ENCODE results near the gene SNX1. TPM values are rescaled to one million over a fixed set of nuclear protein-coding genes. Genes with fewer than 3 reads are reported as not detected.

Gene SNX1
- total and polyA plus RNA-seq, 2 of the 8 experiments (the other 6 are each of a cell fraction or from before 2014, with no cell fraction given), result 27.9 to 59.8 TPM

DNA sequence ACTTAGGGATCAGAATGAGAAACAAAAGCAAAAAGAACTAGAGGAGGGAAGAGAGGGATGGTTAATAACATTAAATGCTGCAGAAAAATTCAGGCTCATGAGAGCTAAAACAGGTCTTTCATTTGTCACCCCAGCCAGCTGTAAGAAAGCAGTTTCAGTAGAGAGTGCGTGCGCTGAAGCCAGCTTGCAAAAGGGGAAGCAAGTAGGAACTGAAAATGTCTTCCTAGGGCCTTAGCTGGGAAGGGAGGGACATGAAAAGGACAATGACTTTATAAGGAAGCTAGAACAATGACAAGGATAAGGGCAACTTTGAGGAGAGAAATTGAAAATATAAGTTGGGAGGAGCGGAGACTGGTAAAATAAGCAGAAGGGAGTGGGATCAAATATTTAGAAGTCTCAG, 5.3 kb upstream of the SNX1 start (continued):
- TF ChIP-seq, protein P1, sequence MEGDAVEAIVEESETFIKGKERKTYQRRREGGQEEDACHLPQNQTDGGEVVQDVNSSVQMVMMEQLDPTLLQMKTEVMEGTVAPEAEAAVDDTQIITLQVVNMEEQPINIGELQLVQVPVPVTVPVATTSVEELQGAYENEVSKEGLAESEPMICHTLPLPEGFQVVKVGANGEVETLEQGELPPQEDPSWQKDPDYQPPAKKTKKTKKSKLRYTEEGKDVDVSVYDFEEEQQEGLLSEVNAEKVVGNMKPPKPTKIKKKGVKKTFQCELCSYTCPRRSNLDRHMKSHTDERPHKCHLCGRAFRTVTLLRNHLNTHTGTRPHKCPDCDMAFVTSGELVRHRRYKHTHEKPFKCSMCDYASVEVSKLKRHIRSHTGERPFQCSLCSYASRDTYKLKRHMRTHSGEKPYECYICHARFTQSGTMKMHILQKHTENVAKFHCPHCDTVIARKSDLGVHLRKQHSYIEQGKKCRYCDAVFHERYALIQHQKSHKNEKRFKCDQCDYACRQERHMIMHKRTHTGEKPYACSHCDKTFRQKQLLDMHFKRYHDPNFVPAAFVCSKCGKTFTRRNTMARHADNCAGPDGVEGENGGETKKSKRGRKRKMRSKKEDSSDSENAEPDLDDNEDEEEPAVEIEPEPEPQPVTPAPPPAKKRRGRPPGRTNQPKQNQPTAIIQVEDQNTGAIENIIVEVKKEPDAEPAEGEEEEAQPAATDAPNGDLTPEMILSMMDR (IDR thresholded peaks at IDR 0.05; ENCODE audit: control extremely low read depth in 1 of 3, insufficient read depth in 1 of 3, low read depth in 1 of 3, low read length in 3 of 3), result no peak
- TF ChIP-seq CTBP2 (IDR thresholded peaks at IDR 0.05; ENCODE audit: borderline replicate concordance, insufficient read depth, insufficient read length, low read length) (no peak), ASH2L (IDR thresholded peaks at IDR 0.05; ENCODE audit: low read length) (no peak)
- TF ChIP-seq, protein P2, sequence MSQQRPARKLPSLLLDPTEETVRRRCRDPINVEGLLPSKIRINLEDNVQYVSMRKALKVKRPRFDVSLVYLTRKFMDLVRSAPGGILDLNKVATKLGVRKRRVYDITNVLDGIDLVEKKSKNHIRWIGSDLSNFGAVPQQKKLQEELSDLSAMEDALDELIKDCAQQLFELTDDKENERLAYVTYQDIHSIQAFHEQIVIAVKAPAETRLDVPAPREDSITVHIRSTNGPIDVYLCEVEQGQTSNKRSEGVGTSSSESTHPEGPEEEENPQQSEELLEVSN (IDR thresholded peaks at IDR 0.05), result no peak

Data from H1 (cell line).